ENCODE measurements around the gene RTBDN. TPM values are rescaled to one million over a fixed set of nuclear protein-coding genes. Genes with fewer than 3 reads are reported as not detected.

The RTBDN gene
- total RNA-seq, 1 donor from 2014 or later = 0.21 TPM

- Histone ChIP-seq H3K4me3 (ENCODE audit: low read depth, low read length) (no peak overlapping the region), H3K36me3 (ENCODE audit: control insufficient read depth, insufficient read depth, low read length) (no peaks in the 10 kb centered on the region), H3K27me3 (ENCODE audit: control insufficient read depth, insufficient read depth, low read length) (no peaks in the 10 kb centered on the region)
- DNase-seq (ENCODE audit: low read depth) = no peak
- no peak for TF ChIP-seq CTCF (IDR thresholded peaks at IDR 0.05; ENCODE audit: insufficient read depth, low read length, poor library complexity, severe bottlenecking)
Observed at GRCh38 chr19:12794971-12795381, 39.4 kb downstream of the RTBDN start.

- DNase-seq (ENCODE audit: low read depth) = no peak
- H3K4me3 ChIP-seq (ENCODE audit: low read depth, low read length) = peak overlapping the region; percentile 96
- H3K27me3 ChIP-seq (ENCODE audit: control insufficient read depth, insufficient read depth, low read length) = no peaks in the 10 kb centered on the region
- TF ChIP-seq CTCF (IDR thresholded peaks at IDR 0.05; ENCODE audit: insufficient read depth, low read length, poor library complexity, severe bottlenecking) = no peak
- H3K36me3 ChIP-seq (ENCODE audit: control insufficient read depth, insufficient read depth, low read length) = no peaks in the 10 kb centered on the region
Observed at GRCh38 chr19:12794196-12794941, 40.0 kb downstream of the RTBDN start.

DNA sequence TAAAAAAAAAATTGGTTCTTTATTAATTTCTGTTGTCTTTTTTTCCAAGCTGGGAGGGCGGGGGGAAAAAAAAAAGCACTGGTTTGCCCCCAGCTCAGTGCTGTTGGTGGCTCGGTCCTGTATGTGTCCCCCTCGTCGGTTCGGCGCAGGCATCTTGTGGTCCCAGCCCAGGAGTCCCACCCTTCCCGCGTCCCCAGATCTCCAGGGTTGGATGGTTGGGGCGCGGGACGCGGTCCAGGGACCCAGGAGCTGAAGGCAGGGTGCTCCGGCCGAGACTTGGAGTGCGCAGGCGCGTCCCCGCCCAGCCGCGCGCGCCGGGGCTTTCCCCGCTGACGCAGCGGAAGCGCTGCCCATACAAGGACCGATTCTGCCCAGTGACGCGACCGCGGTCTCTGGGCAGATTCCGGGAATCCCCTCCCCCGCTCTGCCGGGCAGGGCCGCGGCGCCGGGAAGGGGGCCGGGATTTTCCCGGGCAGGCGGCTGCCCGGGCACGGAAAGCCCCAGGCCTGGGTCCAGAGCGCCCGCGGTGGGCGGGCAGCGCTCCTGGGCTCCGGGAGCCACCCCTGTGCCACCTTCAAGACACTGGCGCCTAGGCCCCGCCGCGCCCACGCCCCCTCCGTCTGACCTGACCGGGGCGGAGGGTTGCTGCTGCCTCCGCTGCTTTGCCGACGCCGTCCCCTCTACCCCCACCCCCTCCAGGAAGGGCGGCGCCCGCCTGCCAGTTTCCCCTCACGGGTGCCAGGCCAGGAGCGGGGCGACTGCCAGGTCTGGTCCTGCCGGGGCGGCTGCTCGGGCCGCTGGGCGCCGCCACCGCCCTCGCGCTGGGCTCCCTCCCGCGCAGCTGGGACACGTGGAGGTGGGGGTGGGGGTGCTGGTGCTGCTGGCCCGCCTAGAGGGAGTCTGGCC is 40.8 kb downstream of the RTBDN start:
- H3K36me3 ChIP-seq (ENCODE audit: control insufficient read depth, insufficient read depth, low read length) = no peaks in the 10 kb centered on the region
- H3K27me3 ChIP-seq (ENCODE audit: control insufficient read depth, insufficient read depth, low read length) = no peaks in the 10 kb centered on the region
- TF ChIP-seq CTCF (IDR thresholded peaks at IDR 0.05; ENCODE audit: insufficient read depth, low read length, poor library complexity, severe bottlenecking) = no peak
- DNase-seq (ENCODE audit: low read depth) = no peak
- H3K4me3 ChIP-seq (ENCODE audit: low read depth, low read length) = peak overlapping the region; percentile 96

- TF ChIP-seq CTCF (IDR thresholded peaks at IDR 0.05; ENCODE audit: insufficient read depth, low read length, poor library complexity, severe bottlenecking) = no peak
- Histone ChIP-seq H3K36me3 (ENCODE audit: control insufficient read depth, insufficient read depth, low read length) (no peaks in the 10 kb centered on the region), H3K4me3 (ENCODE audit: low read depth, low read length) (peak overlapping the region; percentile 96), H3K27me3 (ENCODE audit: control insufficient read depth, insufficient read depth, low read length) (no peaks in the 10 kb centered on the region)
- no peak for DNase-seq (ENCODE audit: low read depth)
Observed at GRCh38 chr19:12792853-12793289, 41.5 kb downstream of the RTBDN start.

DNA sequence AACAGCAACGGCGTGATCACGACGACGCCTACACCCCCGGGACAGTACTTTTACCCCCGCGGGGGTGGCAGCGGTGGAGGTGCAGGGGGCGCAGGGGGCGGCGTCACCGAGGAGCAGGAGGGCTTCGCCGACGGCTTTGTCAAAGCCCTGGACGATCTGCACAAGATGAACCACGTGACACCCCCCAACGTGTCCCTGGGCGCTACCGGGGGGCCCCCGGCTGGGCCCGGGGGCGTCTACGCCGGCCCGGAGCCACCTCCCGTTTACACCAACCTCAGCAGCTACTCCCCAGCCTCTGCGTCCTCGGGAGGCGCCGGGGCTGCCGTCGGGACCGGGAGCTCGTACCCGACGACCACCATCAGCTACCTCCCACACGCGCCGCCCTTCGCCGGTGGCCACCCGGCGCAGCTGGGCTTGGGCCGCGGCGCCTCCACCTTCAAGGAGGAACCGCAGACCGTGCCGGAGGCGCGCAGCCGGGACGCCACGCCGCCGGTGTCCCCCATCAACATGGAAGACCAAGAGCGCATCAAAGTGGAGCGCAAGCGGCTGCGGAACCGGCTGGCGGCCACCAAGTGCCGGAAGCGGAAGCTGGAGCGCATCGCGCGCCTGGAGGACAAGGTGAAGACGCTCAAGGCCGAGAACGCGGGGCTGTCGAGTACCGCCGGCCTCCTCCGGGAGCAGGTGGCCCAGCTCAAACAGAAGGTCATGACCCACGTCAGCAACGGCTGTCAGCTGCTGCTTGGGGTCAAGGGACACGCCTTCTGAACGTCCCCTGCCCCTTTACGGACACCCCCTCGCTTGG is 42.1 kb downstream of the RTBDN start:
- no peaks in the 10 kb centered on the region for H3K36me3 ChIP-seq (ENCODE audit: control insufficient read depth, insufficient read depth, low read length)
- no peak for TF ChIP-seq CTCF (IDR thresholded peaks at IDR 0.05; ENCODE audit: insufficient read depth, low read length, poor library complexity, severe bottlenecking)
- peak overlapping the region; percentile 96 for H3K4me3 ChIP-seq (ENCODE audit: low read depth, low read length)
- DNase-seq (ENCODE audit: low read depth) = no peak
- H3K27me3 ChIP-seq (ENCODE audit: control insufficient read depth, insufficient read depth, low read length) = no peaks in the 10 kb centered on the region

All from kidney epithelial cell (primary cell).